ENCODE measurements around the gene CORO2B. TPM values are rescaled to one million over a fixed set of nuclear protein-coding genes. Genes with fewer than 3 reads are reported as not detected.

Gene CORO2B
- total RNA-seq, 1 donor from 2014 or later, result 3.9 TPM

DNA sequence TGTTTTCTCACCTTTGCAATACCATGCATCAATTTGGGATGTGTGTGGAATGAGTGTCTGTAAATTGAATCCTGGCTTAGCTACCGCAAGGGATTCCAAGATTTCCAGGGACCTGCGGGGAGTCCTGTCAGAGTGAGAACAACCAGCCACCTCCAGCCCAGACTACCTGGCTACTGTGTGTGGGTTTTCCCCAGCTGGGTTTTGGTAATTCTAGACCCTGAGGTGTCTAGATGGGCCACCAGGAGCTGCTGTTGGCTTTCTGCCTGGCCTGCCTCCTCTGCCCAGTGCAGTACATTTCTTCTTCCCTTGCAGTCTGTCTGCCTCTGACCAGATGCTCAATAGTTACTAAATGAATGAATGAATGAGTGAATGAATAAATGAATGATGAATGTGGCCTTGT is 32.5 kb upstream of the CORO2B start:
- TF ChIP-seq, protein P1, sequence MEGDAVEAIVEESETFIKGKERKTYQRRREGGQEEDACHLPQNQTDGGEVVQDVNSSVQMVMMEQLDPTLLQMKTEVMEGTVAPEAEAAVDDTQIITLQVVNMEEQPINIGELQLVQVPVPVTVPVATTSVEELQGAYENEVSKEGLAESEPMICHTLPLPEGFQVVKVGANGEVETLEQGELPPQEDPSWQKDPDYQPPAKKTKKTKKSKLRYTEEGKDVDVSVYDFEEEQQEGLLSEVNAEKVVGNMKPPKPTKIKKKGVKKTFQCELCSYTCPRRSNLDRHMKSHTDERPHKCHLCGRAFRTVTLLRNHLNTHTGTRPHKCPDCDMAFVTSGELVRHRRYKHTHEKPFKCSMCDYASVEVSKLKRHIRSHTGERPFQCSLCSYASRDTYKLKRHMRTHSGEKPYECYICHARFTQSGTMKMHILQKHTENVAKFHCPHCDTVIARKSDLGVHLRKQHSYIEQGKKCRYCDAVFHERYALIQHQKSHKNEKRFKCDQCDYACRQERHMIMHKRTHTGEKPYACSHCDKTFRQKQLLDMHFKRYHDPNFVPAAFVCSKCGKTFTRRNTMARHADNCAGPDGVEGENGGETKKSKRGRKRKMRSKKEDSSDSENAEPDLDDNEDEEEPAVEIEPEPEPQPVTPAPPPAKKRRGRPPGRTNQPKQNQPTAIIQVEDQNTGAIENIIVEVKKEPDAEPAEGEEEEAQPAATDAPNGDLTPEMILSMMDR (conservative IDR thresholded peaks at IDR 0.05), result no peak

DNA sequence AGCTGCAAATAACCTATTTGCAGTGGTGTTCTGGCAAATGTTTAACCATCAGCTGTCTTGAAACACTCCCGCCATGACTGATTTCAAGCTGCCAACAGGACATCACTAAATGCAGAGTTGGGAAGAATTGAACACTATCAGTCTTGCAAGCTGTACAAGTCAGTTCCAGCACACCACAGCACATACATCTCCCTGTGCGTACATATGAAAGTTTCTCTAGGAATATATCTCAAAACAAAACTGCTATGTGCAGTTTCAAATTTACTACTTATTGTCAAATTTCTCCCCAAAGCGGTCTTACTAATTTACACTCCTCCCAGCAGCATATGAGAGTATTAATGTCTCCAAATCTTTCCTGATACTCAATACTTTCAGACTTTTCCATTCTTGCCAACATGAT is 30.4 kb upstream of the CORO2B start:
- H3K27ac Mint-ChIP-seq, result no peak overlapping the region
- H3K9me3 Mint-ChIP-seq, result peaks cover 5% of the 10 kb centered on the region
- peaks cover 24% of the 10 kb centered on the region for H3K27me3 Mint-ChIP-seq

More for the DNA sequence above, 32.5 kb upstream of the CORO2B start:
- Mint-ChIP-seq H3K9me3 (peaks cover 5% of the 10 kb centered on the region), H3K27me3 (peaks cover 18% of the 10 kb centered on the region), H3K4me1 (ENCODE audit: unreplicated experiment) (no peaks in the 10 kb centered on the region), H3K27ac (no peak overlapping the region), H3K4me3 (no peak overlapping the region), H3K36me3 (no peaks in the 10 kb centered on the region)
- no peak for DNase-seq (ENCODE audit: extremely low spot score, unreplicated experiment)

DNA sequence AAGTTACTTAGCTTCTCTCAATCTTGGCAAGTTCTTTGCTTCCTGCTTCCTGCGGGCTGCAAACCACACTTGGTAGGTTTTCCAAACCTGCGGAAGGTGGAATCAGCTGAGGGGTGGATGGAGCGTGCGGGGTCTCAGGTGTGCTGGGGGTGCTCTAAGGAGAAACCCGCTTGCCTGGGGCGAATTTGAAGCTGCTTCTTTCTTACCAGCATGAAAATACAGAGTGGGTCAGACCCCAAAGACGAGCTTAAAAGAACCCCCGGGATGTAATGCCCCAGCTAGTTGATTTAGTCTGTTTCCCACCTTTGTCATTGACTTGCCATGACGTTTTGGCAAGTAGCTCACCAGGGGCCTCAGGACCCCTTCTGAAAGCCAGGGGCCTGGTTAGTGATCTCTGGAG is 28.8 kb upstream of the CORO2B start:
- H3K27me3 Mint-ChIP-seq, result peaks cover 31% of the 10 kb centered on the region
- H3K4me1 Mint-ChIP-seq (ENCODE audit: unreplicated experiment), result peaks cover 5% of the 10 kb centered on the region
- no peaks in the 10 kb centered on the region for H3K36me3 Mint-ChIP-seq
- TF ChIP-seq, protein P1 (conservative IDR thresholded peaks at IDR 0.05), result no peak
- DNase-seq (ENCODE audit: extremely low spot score, unreplicated experiment), result peak; percentile 58
- no peak overlapping the region for H3K27ac Mint-ChIP-seq
- H3K4me3 Mint-ChIP-seq, result no peak overlapping the region
- no peaks in the 10 kb centered on the region for H3K9me3 Mint-ChIP-seq

More for the DNA sequence above, 30.4 kb upstream of the CORO2B start:
- TF ChIP-seq, protein P1 (conservative IDR thresholded peaks at IDR 0.05), result no peak
- Mint-ChIP-seq H3K4me3 (no peak overlapping the region), H3K36me3 (no peaks in the 10 kb centered on the region), H3K4me1 (ENCODE audit: unreplicated experiment) (no peaks in the 10 kb centered on the region)
- no peak for DNase-seq (ENCODE audit: extremely low spot score, unreplicated experiment)

DNA sequence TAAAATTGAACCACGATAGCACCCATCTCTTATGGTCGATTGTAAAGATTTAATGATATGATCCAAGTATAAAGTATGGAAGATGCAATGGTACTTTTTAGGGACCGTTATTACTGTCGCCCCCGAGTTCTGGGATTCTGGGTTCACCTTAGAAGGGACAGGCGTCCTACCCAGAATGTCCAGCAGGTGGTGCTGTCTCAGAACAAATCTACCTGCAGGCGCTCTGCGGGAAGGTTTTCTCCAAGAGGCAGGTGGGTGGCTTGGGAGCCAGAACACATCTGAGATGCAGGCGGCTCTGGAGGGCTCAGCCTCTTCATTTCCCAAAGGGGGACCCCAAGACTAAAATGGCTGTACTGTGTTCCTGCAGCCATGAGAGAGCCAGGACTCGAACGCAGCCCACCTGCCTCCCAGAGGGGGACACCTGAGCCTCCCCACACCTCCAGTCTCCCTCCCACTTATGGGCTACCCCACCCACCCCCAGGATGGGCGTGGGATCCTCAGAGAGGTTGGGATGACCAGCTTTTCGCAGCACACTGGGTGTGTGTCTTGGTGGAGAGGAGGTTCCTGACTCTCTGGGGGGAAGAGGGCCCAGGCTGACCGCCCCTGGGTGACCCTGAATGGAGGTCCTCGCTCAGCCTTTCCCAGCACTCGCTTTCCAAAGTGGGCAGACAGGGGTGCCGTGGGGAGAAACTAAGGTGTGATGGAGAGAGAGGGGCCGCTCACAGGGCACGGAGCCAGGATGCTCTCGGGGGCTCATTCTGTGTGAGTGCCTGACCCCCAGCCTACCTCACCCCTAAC is 28.1 kb upstream of the CORO2B start:
- TF ChIP-seq, protein P1 (conservative IDR thresholded peaks at IDR 0.05), result peak; percentile 97
- no peaks in the 10 kb centered on the region for H3K36me3 Mint-ChIP-seq
- H3K4me1 Mint-ChIP-seq (ENCODE audit: unreplicated experiment), result peaks cover 5% of the 10 kb centered on the region
- no peak overlapping the region for H3K4me3 Mint-ChIP-seq
- no peaks in the 10 kb centered on the region for H3K9me3 Mint-ChIP-seq
- peak; percentile 79 for DNase-seq (ENCODE audit: extremely low spot score, unreplicated experiment)
- H3K27me3 Mint-ChIP-seq, result peaks cover 36% of the 10 kb centered on the region
- H3K27ac Mint-ChIP-seq, result no peak overlapping the region

DNA sequence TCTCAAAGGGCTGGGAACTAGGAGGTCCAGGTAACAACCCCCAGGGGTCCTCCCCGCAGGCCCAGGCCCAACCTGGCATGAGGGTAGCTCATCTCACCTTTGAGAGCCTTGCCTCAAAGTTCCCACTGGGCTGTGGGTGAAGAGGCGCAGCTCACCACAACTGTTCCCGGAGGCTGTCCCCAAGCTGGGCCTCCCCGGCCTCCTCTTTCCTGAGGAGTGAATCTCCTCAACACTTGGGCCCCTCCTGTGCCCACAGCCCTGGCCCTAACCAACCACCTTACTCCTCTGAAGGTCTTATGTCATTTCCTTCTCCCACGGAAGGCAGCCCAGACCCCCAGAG is 27.5 kb upstream of the CORO2B start:
- peaks cover 5% of the 10 kb centered on the region for H3K4me1 Mint-ChIP-seq (ENCODE audit: unreplicated experiment)
- no peak overlapping the region for H3K4me3 Mint-ChIP-seq
- no peaks in the 10 kb centered on the region for H3K36me3 Mint-ChIP-seq
- H3K27ac Mint-ChIP-seq, result no peak overlapping the region
- H3K27me3 Mint-ChIP-seq, result peaks cover 38% of the 10 kb centered on the region
- H3K9me3 Mint-ChIP-seq, result no peaks in the 10 kb centered on the region
- TF ChIP-seq, protein P1 (conservative IDR thresholded peaks at IDR 0.05), result no peak
- DNase-seq (ENCODE audit: extremely low spot score, unreplicated experiment), result peak; percentile 47

Measured in type B pancreatic cell (in vitro differentiated cells).